Measurements from ENCODE around the gene CASKIN1. TPM values are rescaled to one million over a fixed set of nuclear protein-coding genes. Genes with fewer than 3 reads are reported as not detected.
A peak's percentile ranks its signal among the peaks of the same experiment; 100 is the strongest.

CASKIN1 gene
- total RNA-seq, 1 experiment from 2014 or later = 7.9 TPM

GRCh38 chr16:2211923-2212347, 15.5 kb upstream of the CASKIN1 start:
- Histone ChIP-seq H3K9me3 (ENCODE audit: control insufficient read depth, low read depth, low read length) (no peaks in the 10 kb centered on the region), H2BK120ac (ENCODE audit: low read depth, low read length, poor library complexity, severe bottlenecking) (no peak overlapping the region), H4K91ac (ENCODE audit: insufficient read length, low read depth, low read length) (no peak overlapping the region), H3K79me1 (ENCODE audit: insufficient read depth, low read depth, low read length, poor library complexity, severe bottlenecking) (peaks cover 6% of the 10 kb centered on the region), H2AFZ (ENCODE audit: low read length) (no peak overlapping the region), H4K8ac (replicated peaks; ENCODE audit: insufficient read length, low read depth, low read length) (no peak overlapping the region), H3K4ac (ENCODE audit: low read depth, low read length) (no peak overlapping the region), H3K27ac (ENCODE audit: insufficient read length, low read depth, low read length) (no peak overlapping the region), H3K23ac (ENCODE audit: insufficient read length, low read depth, low read length) (no peak overlapping the region), H3K4me1 (ENCODE audit: insufficient read depth, low read length) (no peaks in the 10 kb centered on the region), H3K56ac (ENCODE audit: insufficient read length, low read depth, low read length) (no peak overlapping the region), H3K23me2 (ENCODE audit: insufficient read length, low read depth, low read length, poor library complexity, severe bottlenecking) (peaks cover 8% of the 10 kb centered on the region), H3T11ph (ENCODE audit: low read length) (no peak overlapping the region), H2BK15ac (ENCODE audit: low read depth, low read length) (no peak overlapping the region), H3K9ac (ENCODE audit: extremely low read depth, insufficient read length, low read length) (no peak overlapping the region), H2AK5ac (ENCODE audit: insufficient read length, low read length) (no peak overlapping the region), H4K5ac (ENCODE audit: insufficient read length, low read depth, low read length) (no peak overlapping the region), H3K4me2 (ENCODE audit: insufficient read depth, insufficient read length, low read length) (no peak overlapping the region), H3K14ac (ENCODE audit: insufficient read depth, low read length) (no peak overlapping the region), H2BK12ac (ENCODE audit: insufficient read length, low read depth, low read length) (no peak overlapping the region), H4K20me1 (ENCODE audit: control insufficient read depth, insufficient read depth, insufficient read length) (no peaks in the 10 kb centered on the region), H3K18ac (ENCODE audit: insufficient read length, low read depth, low read length) (no peak overlapping the region), H2BK20ac (ENCODE audit: low read depth, low read length, poor library complexity, severe bottlenecking) (no peak overlapping the region), H3K79me2 (ENCODE audit: insufficient read depth, low read length) (peaks cover 6% of the 10 kb centered on the region; the same call in 1 of the 2 replicates), H3K27me3 (ENCODE audit: insufficient read depth, low read length) (no peaks in the 10 kb centered on the region), H2BK5ac (ENCODE audit: insufficient read length, low read length) (no peak overlapping the region)
- TF ChIP-seq, protein P1, sequence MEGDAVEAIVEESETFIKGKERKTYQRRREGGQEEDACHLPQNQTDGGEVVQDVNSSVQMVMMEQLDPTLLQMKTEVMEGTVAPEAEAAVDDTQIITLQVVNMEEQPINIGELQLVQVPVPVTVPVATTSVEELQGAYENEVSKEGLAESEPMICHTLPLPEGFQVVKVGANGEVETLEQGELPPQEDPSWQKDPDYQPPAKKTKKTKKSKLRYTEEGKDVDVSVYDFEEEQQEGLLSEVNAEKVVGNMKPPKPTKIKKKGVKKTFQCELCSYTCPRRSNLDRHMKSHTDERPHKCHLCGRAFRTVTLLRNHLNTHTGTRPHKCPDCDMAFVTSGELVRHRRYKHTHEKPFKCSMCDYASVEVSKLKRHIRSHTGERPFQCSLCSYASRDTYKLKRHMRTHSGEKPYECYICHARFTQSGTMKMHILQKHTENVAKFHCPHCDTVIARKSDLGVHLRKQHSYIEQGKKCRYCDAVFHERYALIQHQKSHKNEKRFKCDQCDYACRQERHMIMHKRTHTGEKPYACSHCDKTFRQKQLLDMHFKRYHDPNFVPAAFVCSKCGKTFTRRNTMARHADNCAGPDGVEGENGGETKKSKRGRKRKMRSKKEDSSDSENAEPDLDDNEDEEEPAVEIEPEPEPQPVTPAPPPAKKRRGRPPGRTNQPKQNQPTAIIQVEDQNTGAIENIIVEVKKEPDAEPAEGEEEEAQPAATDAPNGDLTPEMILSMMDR (conservative IDR thresholded peaks at IDR 0.05) = no peak
- peaks cover 13 to 15% of the 10 kb centered on the region in 2 experiments for H3K4me1 Mint-ChIP-seq
- H3K9me3 Mint-ChIP-seq = no peaks in the 10 kb centered on the region
- no peak for DNase-seq
- peak overlapping the region; percentile 53 to 77; a peak in 4 of 5 replicates for H3K4me3 Mint-ChIP-seq
- H3K36me3 Mint-ChIP-seq (ENCODE audit: insufficient read depth in 1 of 3, low read depth in 3 of 3) = peaks cover 15 to 45% (median 40%) of the 10 kb centered on the region in 3 experiments; a peak in 6 of 7 replicates
- H3K27me3 Mint-ChIP-seq (ENCODE audit: low read depth) = no peaks in the 10 kb centered on the region; the same call in 1 of the 2 replicates
- WGBS (ENCODE audit: extremely low coverage, insufficient read length, low lambda C conversion rate) = no CpG with 5 or more reads among the region's 11 CpGs
- H3K27ac Mint-ChIP-seq = peak overlapping the region in 2 of 3 experiments; percentile 58 to 61; a peak in 3 of 7 replicates

Data from H9 (cell line).